HG03139 (cell line): ENCODE data around the gene WASF2.

ENCODE experiments used
- ATAC-seq: cut with Tn5 transposase; IDR thresholded peaks from one replicate; pipeline ENCODE4 v1.9.1; 2021; ENCODE audit not compliant: unreplicated experiment

Gene WASF2

DNA sequence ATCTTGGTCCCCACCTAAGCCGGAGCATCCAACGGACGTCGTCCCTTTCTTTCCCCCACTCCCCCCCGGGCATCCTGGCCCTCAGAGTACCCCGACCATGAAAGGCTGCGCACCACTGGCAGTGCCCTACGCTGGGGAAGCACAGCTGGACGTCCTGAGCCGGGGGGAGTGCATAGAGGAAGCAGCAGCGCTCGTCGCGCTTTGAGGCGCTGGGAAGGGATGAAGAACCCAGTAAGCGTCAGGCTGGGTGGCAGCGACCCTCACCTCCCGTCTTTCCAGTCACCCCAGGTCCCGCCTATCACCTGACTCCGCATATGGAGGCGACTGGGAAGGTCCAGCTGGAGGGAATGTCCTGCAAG lies 128.9 kb downstream of the WASF2 start:
- no peak for ATAC-seq

DNA sequence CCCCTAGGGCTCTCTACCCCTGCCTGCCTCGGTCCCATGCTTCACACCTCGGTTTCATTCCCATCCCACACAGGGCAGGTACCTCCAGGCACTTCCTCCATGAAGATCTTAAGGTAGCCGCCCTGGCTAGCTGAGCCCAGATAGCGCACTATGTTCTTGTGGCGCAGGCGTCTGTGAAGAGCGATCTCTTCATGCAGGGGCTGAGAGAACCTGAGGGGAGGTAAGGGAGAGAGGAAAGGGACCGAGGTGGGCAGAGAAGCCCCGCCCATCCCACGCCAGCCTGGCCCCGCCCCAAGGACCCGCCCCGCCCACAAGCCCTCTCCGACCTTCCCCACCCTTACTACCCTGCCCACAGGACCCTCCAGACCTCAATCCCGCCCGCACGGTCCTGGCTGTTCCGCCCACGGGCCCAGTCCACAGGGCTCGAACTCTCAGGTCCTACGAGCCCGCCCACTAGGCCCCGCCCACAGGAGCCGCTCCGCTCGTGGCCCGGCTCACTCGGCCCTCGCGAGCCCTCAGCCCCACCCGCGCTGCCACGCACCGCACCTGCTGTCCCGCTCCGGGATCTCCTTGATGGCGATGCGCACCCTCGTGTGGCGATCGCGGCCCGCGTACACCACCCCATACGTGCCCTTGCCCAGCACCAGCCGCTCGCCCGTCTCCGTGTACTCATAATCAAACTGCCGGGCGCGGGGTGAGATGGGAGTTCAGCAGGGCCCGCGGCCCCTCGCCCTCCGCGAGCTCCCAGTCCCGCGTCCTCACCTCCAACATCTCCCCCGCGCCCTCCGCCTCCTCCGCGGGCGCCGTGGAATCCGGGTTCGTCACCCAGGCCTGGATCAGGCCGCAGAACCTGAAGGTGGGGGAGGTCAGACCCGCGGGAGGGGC lies 129.6 kb downstream of the WASF2 start:
- no peak for ATAC-seq

DNA sequence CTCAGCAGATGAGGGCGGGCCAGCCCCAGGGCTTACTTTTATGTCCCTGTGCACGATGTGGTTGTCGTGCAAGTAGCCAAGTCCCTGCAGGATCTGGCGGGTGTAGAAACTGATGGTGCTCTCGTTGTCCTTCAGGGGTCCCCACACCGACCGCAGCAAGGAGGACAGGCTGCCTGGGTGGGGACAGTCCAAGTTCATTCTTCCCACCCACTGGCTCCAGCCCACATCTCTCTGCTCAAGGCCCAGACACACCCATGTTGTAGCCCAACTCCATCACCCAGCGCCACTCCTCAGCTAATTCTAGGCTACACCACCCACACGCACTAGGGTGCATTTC lies 130.2 kb downstream of the WASF2 start:
- ATAC-seq = no peak

DNA sequence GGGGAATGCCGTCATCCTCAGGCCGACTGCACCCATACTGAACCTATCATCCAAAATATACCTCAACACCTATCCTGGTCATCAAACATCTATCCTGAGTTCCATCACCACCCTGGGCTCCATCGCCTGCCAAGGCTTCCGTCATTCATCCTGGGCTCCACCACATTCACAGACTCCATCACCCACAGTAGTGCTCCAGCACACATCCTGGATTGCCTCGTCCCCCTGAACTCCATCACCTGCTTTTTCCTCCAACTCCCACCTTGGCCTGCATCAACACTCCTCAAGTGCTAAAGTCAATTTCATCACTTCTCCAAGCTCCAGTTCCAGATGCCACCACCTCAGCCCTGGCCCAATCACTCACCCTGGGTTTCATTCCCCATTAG lies 131.0 kb downstream of the WASF2 start:
- no peak for ATAC-seq

DNA sequence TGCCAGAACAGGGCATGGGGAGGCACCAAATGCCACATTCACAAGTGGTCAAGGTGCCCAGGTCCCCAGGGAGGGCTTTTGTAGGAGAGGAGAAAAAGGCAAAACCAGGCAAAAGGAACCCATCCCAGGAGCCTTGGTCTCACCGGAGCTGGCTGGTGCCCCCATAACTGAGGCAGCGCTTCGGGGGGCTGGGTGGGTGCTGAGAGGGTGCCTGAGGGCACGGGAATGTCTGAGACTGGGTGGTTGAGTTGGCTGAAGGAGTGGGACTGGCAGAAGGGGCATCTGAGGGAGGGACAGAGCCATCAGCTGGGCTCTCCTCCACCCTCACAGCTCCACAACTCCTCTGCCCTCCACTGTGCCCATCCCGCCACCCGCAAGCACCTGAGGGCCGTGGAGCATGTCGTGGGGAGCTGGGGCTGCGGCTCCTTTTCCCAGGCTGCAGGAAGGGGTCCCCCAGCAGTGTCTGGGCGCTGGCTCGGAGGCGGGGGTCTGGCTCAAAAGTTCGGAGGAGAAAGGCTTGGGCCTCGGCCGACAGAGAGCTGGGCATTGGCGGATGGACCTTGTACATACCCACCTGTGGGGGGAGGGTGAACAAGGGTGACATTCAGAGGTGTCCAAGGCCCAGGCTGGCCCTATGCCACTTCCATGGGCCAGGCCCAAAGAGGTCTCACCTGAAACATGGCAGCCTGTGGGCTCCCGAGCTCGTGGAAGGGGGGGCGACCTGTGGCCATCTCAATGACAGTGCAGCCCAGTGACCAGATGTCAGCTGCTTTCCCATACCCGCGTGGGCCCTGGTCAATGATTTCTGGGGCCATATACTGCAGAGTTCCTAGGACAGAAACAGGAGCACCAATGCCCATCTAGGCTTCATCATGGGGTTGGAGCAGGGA lies 131.7 kb downstream of the WASF2 start:
- ATAC-seq = no peak

DNA sequence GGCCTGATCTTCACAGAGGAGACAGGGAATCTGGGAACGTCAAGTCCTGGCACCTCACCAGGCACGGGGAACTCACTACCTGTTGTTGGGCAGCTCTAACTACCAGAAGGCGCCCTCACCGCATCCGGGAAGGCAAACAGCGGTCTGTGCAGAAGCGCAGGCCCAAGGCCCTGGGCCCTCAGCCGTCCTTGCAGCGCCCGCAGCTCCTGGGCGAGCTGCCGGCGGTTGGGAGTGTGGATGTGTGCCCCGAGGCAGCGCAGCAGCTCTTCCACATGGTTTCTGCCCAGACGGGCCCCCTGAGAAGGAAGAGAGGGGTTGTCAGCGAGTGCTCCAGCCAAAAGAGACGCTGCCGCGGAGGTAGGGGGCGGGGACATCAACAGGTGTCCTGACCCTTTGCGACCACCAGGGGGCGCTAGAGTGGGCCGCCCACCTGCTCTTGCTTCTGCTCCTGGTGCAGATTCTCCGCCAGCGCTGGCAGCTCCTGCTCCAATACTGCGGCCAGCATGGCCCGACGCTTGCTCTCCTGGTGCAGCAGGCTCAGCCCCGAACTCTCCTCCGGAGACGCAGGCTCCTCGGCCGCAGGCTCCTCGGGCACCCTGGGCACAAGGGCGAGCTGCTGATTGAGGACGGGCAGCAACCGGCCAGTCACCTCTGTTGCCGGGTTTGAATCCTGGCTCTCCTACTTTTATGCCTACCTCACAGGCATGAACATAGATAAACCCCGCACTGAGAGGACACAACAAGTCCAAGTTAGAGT lies 132.5 kb downstream of the WASF2 start:
- ATAC-seq = no peak

DNA sequence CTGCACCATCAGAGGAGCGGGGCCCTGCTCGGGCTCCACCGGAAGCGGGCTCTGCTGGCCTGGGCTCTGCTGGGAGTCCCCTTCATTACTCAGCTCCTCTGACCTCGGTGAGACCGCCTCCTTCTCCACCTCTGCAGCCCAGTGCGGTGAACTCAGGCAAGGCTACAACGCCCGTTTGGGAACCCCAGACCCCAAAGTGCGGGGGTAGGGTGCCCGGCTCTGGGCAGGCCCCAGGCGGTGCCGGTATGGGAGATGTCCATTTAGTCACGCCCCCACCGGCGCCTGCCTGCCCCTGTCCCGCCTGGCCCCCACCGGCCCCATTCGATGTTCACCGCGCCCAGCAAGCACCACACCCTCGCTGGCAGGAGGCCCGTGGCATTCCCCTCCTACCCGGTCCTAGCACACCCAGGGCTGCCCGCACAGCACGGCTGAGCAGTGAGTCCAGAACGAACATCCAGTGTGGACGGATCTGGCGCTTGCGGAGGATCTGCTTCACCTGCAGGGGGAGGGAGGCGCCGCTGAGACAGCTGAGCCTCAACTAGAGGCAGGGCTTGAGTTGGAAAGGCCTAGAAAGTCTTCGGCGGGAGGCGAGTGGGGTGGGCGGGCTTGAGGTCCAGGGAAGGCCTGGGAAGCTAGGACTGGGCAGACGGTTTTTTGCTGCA lies 133.2 kb downstream of the WASF2 start:
- ATAC-seq = no peak

DNA sequence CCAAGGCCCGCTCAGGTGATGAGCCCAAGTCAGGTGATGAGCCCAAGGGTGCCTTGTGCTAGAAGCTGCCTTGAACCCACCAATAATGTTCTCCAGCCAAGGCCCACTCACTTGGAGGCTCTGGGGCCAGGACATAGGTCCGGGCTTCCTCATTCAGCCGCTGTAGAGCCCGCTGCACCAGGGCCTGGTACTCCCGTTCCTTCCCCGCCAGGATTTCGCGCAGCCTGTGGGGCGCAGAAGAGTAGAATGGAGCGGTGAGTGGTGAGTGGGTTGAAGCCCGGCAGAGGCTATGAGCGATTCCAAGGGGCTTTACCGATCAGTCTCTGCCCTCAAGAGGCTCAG lies 133.7 kb downstream of the WASF2 start:
- ATAC-seq = no peak

DNA sequence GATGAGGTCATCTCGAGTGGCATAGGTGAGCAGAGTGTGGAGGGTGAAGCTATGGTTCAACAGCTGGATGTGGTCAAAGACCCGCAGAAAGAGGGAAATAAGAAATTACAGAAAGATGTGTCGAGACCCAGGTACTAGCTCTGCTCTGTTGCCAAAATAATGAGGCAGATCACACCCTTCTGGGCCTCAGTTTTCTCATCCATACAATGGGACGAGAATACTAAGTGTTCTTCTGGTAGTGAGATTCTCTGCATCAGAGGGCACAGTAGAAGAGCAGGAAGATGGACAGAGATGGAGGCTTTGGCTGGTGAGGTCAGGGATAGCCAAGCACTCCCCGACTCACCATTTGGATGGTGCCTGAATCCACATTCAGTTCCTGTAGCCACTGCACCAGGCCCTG lies 134.3 kb downstream of the WASF2 start:
- no peak for ATAC-seq
